Endometrial microvascular endothelial cells (primary cell): ENCODE results near the gene AGFG1. TPM values are rescaled to one million over a fixed set of nuclear protein-coding genes. Genes with fewer than 3 reads are reported as not detected.

Source experiments
- in situ Hi-C: cut with HindIII; loops from 2 replicates; pipeline ENCODE4 v1.10.0; 2017; ENCODE audit warnings: low sequenced_read_pairs, low pct_unique_long_range_greater_than_20kb; ENCODE audit errors: inconsistent ontology term
- total RNA-seq: library from RNA; depleted of rRNA; stranded (reverse); fragments of >200 nt; gene quantifications from one replicate; pipeline ENCODE4 v1.2.3, GENCODE V29; 2015; ENCODE audit errors: inconsistent ontology term

AGFG1 gene
- total RNA-seq, 1 donor from 2014 or later: 104 TPM

GRCh38 chr2:227456772-227457171 lies 15.2 kb upstream of the AGFG1 start:
- in situ Hi-C loops: no loop called here

GRCh38 chr2:227460070-227460485 lies 11.9 kb upstream of the AGFG1 start:
- in situ Hi-C loops: no loop called here

GRCh38 chr2:227460833-227461232 lies 11.1 kb upstream of the AGFG1 start:
- in situ Hi-C loops: no loop called here

GRCh38 chr2:227461811-227462461 lies 10.0 kb upstream of the AGFG1 start:
- in situ Hi-C loops: no loop called here

GRCh38 chr2:227462462-227462951 lies 9.4 kb upstream of the AGFG1 start:
- in situ Hi-C loops: no loop called here

GRCh38 chr2:227462972-227463931 lies 8.7 kb upstream of the AGFG1 start:
- in situ Hi-C loops: no loop called here

- in situ Hi-C loops: no loop called here
Measured at GRCh38 chr2:227464361-227464760, 7.6 kb upstream of the AGFG1 start.

- in situ Hi-C loops: no loop called here
Measured at GRCh38 chr2:227464851-227465250, 7.1 kb upstream of the AGFG1 start.

- in situ Hi-C loops: no loop called here
Measured at GRCh38 chr2:227466887-227467600, 4.9 kb upstream of the AGFG1 start.

GRCh38 chr2:227471412-227471811 lies 544 bp upstream of the AGFG1 start:
- in situ Hi-C loops: no loop called here

- in situ Hi-C loops: no loop called here
Measured at GRCh38 chr2:227472265-227473121, 537 bp downstream of the AGFG1 start.

GRCh38 chr2:227473122-227473461 lies 1.1 kb downstream of the AGFG1 start:
- in situ Hi-C loops: no loop called here

GRCh38 chr2:227473806-227474205 lies 1.9 kb downstream of the AGFG1 start:
- in situ Hi-C loops: no loop called here

- in situ Hi-C loops: no loop called here
Measured at GRCh38 chr2:227474410-227474809, 2.5 kb downstream of the AGFG1 start.

- in situ Hi-C loops: no loop called here
Measured at GRCh38 chr2:227477291-227477690, 5.3 kb downstream of the AGFG1 start.

- in situ Hi-C loops: no loop called here
Measured at GRCh38 chr2:227479865-227480475, 8.0 kb downstream of the AGFG1 start.

GRCh38 chr2:227480528-227480927 lies 8.6 kb downstream of the AGFG1 start:
- in situ Hi-C loops: no loop called here

GRCh38 chr2:227482638-227483340 lies 10.8 kb downstream of the AGFG1 start:
- in situ Hi-C loops: no loop called here
